Measurements from ENCODE around the gene ANKRD22.

Gene ANKRD22

GRCh38 chr10:88791924-88792323, 59.7 kb downstream of the ANKRD22 start:
- peak; percentile 27 for DNase-seq (ENCODE audit: extremely low spot score)
- ChIA-PET CTCF (interaction anchor here (1.0 to 1.5 kb wide), 4 partner anchors 9 to 92 kb away, joined by 3 to 8 read pairs (median 4); no protein-coding TSS in a partner anchor), POLR2A (no interaction called here)
- peak; percentile 27 for TF ChIP-seq CTCF (IDR thresholded peaks at IDR 0.05; ENCODE audit: control extremely low read depth, extremely low read depth, low read depth, missing control alignments)

GRCh38 chr10:88788924-88789323, 62.7 kb downstream of the ANKRD22 start:
- CTCF ChIA-PET: interaction anchor here (1.0 to 1.7 kb wide), 3 partner anchors 15 to 206 kb away, joined by 3 to 4 read pairs (median 4); partner anchors contain the start of gene RNLS
- no peak for DNase-seq (ENCODE audit: extremely low spot score)
- TF ChIP-seq CTCF (IDR thresholded peaks at IDR 0.05; ENCODE audit: control extremely low read depth, extremely low read depth, low read depth, missing control alignments): no peak
- POLR2A ChIA-PET: no interaction called here

- ChIA-PET POLR2A (no interaction called here), CTCF (interaction anchor here (1.1 to 1.4 kb wide), 3 partner anchors 18 to 204 kb away, joined by 4 to 6 read pairs (median 4); partner anchors contain the start of gene RNLS)
- no peak for TF ChIP-seq CTCF (IDR thresholded peaks at IDR 0.05; ENCODE audit: control extremely low read depth, extremely low read depth, low read depth, missing control alignments)
- DNase-seq (ENCODE audit: extremely low spot score): no peak
Measured at GRCh38 chr10:88787463-88787862, 64.2 kb downstream of the ANKRD22 start.

DNA sequence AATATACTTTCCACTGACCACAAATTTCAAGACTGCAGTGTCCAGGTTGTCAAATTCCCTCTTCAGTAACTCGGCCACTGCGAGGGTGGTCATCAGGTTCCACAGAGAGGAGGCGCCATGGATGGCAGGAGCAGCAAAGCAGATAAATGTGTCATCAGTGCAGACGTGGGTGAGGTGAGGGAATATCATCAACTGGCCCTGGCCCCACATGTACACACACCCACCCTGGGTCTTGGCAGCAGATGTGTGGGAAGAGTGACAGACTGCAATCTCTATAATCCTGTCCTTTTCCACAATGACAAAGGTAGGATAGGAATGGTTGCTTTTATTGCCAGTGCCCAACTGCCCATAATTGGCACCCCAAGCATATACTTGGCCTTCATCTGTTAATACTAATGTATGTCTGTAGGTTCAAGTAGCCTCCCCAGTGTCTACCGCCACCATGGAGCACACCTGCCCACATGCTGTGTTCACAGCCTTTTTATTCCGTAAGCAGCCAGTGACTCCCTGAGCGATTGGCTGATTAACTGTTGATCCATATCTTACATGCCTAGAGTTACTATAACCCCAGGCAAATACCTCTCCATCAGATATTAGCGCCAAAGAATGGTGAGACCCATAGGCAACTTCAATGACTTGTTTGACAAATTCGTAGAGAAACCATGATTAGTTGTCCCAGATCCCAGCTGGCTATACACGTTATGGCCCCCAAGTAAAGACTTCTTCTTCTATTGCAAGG, 65.4 kb downstream of the ANKRD22 start:
- ChIA-PET POLR2A (no interaction called here), CTCF (no interaction called here)
- no peak for DNase-seq (ENCODE audit: extremely low spot score)
- TF ChIP-seq CTCF (IDR thresholded peaks at IDR 0.05; ENCODE audit: control extremely low read depth, extremely low read depth, low read depth, missing control alignments): no peak

- ChIA-PET POLR2A (no interaction called here), CTCF (no interaction called here)
- no peak for DNase-seq (ENCODE audit: extremely low spot score)
- no peak for TF ChIP-seq CTCF (IDR thresholded peaks at IDR 0.05; ENCODE audit: control extremely low read depth, extremely low read depth, low read depth, missing control alignments)
Measured at GRCh38 chr10:88783724-88784123, 67.9 kb downstream of the ANKRD22 start.

DNA sequence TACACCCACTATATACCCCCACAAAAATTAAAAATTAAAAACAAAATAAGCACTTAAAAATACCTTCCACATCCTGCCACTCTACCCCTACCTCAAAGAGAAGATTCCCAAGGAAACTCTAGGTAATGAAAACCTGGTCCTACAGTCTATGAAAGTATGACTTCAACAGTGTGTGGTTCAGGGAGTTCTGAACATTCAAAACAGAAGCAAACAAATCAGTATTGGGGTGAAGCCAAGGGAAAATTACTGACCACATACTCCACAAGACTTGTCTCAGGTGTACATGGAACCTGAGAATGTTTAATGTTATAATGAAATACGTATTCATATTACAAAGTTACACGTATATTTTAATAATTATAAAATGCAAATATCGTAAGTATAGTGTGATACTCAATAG, 69.4 kb downstream of the ANKRD22 start:
- DNase-seq (ENCODE audit: extremely low spot score): no peak
- CTCF ChIA-PET: no interaction called here
- no peak for TF ChIP-seq CTCF (IDR thresholded peaks at IDR 0.05; ENCODE audit: control extremely low read depth, extremely low read depth, low read depth, missing control alignments)
- POLR2A ChIA-PET: no interaction called here
